Measurements from ENCODE around the gene NDOR1.

- no peak for TF ChIP-seq GATA3 (IDR thresholded peaks at IDR 0.05; ENCODE audit: low read depth, low read length)
- no peak for TF ChIP-seq GATA2 (IDR thresholded peaks at IDR 0.05; ENCODE audit: low read depth, low read length)
Observed at GRCh38 chr9:137174722-137175293, 30.7 kb upstream of the NDOR1 start.

Measured in SH-SY5Y (cell line).